Activated CD4-positive, alpha-beta T cell treated with anti-CD3 and anti-CD28 coated beads for 4 hours (primary cell): ENCODE data around the gene AKT2.
A peak's percentile ranks its signal among the peaks of the same experiment; 100 is the strongest.

ENCODE experiments used
- DNase-seq, 2 donors: peaks; one replicate each; pipeline ENCODE4 v3.0.0-alpha.2; 2020

AKT2 gene

DNA sequence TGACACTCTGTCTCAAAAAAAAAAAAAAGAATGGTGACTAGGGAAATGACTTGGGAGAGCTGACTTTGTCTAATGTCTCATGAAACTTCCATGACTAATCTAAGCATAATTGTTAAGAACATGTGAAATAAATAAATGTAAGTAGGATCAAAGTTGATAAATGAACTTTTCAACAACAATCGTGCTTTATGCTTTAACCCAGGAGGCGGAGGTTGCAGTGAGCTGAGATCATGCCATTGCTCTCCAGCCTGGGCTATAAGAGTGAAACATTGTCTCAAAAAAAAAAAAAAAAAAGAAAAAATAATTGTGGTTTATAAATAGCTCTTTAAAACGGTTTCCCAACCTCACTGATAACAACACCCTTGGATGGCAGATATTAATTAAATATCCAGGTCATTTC, 12.9 kb upstream of the AKT2 start:
- no peak for DNase-seq

DNA sequence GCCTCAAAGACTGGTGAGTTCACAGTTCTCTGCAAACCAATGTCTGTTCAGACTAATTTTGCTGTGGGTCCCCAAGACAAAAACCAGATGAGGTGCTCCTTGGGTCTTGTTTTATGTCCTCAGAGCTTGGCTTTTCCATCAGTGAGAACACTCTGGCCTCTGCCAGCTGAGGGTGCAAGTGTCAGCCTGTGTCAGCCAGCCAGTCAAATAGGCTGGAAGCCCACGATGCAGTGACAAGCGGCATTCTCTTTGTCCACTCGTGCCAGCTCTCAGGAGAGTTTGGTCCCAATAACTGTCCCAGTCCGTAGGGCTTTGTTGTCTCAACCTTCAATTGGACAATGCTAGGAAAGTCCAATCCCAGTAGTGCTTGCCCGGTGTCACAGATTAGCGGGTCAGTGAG, 9.4 kb upstream of the AKT2 start:
- DNase-seq, result no peak

DNA sequence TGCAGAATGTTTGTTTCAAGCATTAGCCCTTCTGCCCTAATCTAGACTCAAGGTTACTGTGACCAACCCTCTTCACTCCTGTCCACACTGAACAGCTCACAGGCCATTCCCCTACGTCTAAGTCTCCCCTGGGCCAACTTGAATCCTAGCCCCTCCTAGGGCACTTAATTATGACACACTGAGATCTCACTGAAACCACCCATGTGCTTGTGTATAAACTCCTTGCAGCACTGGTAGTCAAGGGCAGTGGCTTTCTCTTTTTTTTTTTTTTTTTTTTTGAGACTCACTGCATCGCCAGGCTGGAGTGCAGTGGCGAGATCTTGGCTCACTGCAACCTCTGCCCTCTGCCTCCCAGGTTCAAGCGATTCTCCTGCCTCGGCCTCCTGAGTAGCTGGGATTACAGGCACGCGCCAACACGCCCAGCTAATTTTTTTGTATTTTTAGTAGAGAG, 1.9 kb upstream of the AKT2 start:
- DNase-seq, result no peak

DNA sequence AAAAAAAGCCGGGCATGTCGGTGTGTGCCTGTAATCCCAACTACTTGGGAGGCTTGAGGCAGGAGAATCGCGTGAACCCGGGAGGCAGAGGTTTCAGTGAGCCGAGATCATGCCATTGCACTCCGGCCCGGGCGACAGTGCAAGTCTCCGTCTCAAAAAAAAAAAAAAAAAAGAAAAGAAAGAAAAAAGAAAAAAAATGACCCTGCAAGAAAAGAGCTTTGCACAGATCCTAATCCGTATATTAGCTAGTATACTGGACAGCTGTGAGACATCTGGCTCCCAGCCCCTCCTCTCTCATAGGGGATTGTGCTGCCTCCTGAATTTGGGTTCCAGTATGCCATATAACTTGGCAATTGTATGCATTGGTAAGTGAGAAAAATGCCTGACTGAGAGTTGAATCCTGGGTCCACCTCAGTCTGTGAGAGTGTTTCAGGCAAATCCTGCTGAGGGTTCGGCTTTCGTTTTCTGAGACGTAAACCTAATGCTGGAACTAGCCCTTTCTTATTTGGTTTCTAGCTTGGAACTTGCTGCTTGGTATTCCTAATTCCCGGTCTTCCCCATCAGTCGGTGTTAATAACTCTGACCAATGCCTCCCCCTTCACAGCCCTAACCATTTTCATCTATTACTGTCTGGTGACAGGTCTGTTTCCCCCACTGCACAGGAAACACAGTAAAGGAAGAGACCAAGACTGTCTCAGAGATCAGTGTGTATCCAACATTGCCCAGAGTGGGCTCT, 1.3 kb upstream of the AKT2 start:
- no peak for DNase-seq

DNA sequence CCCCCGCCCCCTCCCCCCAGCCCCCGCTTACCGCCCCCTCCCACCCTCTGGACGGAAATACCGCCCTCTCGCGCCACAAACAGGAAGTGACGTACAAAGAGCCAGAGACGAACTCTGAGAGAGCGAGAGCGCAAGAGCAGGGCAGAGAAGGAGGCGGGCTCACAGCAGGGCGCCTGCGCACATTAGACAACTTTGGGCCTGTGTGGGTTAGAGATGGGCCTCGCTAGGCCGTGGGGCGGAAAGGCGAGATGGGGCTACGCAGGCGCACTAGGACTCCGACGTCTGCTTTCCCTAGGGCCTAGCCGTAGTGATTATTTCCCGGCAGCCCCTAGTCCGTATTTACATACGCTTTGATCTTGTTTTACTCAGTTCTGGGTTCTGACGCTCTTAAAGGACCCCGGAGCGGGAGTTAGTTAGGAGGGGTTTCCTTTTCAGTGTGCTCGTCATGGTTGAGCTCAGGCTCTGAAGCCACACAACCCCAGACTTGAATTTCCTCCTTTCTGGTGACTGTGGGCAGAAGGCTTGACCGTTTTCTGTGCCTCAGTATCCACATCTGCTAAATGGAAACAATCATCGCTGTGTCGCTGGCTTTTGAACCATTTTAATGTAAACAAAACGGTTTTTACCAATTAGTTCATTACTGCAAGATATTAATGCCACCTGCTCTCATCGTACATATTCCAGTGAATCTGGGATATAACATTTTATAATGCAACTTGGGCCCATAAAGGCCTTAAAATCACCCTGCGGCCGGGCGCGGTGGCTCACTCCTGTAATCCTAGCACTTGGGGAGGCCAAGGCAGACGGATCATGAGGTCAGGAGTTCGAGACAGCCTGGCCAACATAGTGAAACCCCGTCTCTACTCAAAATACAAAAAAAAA, 449 bp upstream of the AKT2 start:
- peak; percentile 96 to 97 for DNase-seq

- DNase-seq, result no peak
Observed at GRCh38 chr19:40284251-40284500, 969 bp downstream of the AKT2 start.

DNA sequence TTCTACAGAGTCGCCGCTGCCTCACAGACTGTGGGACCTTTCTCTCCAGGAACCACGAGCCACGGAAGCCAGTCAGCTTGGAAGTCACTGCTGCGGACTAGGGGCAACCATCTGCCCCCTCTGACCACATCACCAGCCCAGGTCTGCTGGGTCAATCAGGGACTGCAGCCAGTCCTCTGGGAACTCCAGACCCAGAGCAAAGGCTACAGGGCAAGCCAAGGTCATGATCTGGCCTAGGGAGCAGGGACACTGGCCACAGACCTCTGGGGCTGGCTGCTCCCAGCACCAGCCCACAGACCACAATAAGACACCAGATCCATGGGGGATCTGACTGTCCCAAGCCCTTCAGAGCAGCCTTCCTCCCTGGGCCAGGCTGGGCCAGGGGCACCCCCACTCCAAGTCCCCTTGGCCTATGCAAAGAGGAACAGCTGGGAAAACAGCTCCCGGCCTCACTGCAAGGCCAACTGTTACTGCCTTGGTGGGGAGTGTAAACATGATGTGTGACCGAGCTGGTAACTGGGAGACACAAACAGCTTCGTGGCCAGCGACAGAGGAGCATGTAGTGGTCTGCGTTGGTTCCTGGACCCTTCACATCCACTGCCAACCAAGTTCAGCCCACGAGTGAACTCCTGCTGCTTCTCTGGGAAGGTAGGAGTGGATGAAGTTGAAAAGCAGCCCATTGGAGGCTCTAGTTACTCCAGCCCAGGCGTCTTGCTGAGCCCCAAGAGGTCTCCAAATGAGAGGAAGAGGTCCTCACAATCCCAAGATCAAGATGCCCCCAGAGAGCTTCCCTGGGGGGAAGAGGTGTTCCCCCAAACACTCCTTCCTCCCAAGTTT, 1.5 kb downstream of the AKT2 start:
- DNase-seq, result no peak

GRCh38 chr19:40282920-40283319, 2.2 kb downstream of the AKT2 start:
- DNase-seq, result no peak

GRCh38 chr19:40282209-40282580, 3.0 kb downstream of the AKT2 start:
- DNase-seq, result no peak

DNA sequence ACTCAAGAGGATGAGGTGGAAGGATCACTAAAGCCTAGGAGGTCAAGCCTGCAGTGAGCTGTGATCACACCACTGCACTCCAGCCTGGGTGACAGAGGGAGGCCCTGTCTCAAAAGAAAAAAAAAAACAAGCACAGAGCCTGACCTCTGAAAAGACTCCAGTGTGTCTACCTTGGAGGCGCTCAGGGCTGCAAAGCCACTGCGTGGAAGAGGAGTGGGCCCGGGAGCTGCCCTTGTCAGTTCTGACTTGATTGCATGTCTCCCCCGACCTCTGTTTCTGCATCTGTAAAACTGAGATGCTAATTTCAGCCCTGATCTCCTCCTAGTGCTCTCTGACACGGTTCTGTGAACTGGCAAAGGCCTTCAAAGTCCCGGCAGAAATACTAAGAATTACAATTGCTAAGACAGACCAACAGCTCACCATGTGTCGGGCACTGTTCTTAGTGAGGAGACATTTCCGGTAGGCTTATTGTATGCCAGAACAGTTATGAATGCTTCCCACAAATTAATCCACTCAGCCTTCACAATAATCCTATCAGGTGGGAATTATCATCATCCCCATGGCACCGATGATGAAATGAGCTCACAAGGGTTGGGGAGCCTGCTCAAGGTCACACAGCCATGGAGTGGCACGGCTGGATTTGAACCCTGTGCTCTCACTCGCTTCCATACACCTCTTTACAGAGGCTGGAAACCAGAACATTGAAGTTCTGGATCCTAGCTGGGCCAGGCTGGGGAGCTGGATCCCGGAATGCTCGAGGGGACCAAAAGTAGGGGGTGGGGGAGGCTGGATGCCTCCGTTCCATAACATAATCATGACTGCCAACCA, 3.5 kb downstream of the AKT2 start:
- DNase-seq, result no peak

DNA sequence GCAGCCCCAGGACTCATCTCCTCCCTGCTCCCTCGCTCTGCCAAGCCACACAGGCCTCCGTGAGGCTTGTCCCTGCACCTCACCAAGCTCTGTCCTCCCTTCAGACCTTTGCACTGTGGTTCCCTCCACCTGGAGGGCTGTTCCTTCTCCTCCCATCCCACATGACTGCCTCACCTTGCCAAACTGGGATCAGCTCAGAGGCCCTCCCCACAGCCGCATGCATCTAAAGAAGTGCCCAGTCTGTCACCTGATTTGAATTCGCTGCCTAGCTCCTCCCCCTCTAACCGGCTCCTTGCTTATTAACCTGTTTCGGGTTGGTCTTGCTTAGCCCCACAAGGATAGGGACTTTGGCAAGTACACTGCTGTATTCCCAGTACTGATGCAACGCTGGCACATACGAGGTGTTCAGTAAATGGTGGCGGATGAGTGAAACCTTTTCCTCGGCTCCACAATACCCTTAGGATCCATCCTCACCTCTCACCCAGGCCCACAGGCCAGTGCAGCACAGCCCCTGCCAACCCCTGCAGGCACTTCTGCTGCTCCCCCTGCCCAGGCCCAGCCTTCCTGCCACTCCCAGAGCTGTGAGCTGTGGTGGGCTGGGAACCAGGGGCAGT, 4.4 kb downstream of the AKT2 start:
- DNase-seq, result no peak

DNA sequence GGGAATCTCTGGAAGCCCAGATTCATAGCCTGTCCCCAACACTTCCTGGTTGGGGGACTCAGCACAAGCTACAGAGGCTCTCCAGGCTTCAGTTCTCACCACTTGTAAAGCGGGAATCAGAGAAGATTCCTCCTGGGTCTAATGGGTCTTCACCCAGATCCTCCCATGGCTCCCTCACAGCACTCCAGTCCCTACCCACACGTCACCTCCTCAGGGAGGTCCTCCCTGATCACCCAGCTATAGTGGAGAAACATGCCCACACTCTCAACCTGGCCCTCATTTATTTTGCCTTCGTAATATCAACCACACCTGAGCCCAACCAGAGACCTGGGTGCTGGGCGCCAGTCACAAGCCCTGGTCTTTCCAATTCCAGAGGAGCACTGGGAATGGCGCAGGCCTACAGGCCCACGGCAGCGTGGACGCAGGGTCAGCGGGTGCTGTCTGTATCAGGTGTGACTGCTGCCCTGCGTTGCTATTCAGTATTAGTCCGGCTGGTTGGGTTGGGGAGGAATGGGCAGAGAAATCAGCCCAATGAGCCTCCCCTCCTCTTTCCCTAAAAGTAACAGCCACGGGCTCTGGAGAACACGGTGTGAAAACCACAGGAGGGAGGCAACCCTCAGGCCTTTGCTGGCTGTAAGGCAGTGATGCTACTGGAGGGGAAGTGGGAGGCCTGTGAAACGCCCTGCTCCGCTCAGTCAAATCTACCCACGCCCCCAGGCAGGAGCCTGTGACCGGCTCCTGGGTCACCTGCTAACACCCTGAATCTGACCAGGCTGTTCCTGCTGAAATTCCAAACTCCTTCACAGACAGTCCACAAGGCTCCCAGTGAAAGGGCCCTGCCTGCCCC, 5.2 kb downstream of the AKT2 start:
- no peak for DNase-seq

GRCh38 chr19:40279120-40279551, 6.0 kb downstream of the AKT2 start:
- no peak for DNase-seq

DNA sequence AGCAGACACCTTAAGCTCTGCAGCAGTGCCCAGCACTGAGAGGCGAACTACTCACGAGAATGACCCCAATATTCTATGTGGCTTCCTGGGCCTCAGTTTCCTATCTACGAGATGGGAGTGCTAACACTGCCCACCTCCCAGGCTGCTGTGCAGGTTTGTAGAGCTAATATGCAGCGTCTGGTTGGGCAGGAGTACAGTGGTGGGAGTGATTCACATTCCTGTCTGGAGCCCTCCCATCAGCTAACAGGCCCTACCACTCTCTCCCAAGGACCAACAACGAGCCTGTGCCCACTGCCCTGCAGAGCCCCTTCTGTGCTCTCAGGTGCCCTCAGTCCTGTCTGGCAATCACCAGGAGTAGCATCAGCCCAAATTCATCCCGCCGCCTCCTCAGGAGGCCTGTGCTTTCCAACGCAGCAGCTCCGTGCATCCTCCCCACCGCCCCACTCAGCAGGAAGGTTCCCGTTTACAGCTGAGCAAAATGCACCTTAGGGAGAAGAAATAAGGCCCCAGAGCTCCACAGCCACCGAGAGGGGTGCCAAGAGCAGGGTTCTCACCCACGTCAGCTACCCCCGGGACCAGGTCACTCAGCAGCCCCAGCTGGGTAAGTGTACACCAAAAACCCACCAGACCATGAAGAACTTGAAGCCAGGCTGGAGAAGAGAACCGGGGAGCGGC, 6.6 kb downstream of the AKT2 start:
- no peak for DNase-seq

DNA sequence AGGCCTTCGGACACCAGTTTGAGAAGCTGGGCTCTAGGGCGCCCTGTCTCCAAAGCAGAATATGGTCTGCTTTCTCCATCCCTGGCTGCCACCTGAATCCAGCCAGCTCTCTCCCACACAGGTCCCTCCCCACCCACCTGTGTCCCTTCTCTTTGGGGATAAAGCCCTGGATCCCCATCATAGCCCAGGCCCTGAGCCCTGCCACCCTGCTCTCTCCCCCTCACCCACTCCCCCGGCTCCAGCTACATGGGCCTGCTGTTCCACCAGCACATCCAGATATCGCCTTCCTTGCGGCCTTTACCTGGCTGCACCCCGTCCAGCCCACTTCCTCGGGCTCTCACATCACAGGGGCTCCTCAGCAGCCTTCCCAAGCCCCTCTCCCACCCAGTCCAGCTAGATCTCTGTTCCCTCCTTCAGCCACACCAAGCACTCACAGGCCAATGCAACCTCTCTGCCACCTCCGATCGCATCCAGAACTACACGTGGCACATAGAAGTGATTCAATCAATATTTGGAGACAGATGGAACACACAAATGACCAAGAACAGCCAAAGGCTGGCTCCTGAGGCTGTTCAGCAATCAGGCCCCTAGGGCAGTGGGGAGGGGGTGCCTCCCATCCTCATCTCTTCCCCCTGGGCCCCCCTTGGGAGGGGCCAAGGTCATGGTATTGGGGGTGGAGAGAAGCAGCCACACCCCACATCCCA, 7.6 kb downstream of the AKT2 start:
- DNase-seq, result no peak

DNA sequence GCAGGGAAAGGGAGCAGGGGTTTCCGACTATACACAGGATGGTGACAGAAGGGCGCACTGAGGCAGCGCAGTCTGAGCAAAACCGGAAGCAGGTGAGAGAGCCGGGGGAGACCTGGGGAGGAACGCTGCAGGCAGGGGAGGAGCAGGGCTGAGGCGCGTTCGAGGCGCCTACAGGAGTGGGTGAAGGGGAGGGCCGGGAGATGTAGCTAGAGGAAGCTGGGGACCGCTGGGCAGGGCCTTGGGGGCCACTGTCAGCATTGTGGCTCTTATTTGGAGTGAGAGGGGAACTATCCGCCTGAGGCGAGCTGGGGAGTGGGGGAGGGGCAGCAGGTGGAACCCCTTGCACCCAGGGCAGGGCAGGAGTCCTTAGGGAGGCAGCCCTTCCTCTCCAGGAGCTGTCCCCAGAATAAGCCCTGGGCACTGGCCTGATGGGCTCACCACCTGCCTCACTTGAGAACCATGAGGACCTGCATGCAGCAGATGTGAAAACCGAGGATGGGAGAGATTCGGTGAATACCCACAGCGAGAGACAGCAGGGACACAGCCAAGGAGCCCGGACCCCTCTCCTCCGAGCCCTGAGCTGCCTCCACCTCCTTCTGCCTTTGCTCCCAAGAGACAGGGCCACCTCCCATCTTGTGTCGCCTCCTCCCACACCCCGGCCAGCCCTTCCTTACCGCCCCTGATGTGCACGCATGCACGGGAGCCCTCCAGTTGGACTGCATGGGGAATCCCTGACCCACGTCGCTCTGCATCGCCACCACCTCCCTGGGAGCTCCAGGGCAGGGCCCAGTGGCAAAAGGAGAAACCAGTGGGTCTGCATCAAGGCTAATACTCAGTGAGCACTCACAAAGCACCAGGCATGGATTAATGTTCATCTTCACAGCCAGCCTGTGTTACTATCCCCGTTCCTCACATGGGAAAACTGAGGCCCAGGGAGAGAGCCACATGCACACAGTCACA, 10.3 kb downstream of the AKT2 start:
- peak in 1 of 2 donors; percentile 17 for DNase-seq

- no peak for DNase-seq
Observed at GRCh38 chr19:40273469-40274360, 11.4 kb downstream of the AKT2 start.

DNA sequence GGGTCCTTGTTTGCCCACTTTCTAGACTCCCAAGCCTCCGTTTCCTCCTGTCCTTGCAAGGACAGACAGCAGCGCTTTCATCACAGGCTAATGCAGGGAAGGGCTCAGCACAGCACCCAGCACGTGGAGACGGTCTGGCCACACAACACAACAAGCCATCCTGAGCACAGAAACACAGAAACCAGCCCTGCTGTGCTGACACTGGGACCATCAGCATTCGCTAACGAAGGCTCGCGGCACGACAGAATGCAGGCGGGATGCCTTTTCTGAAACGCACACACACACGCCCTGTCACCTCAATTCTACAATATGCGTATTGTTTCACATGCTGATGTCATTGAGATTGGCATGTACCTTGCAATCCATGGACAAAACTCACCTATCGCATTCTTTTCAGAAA, 12.9 kb downstream of the AKT2 start:
- no peak for DNase-seq
